ENCODE measurements around the gene LRRC27. TPM values are rescaled to one million over a fixed set of nuclear protein-coding genes. Genes with fewer than 3 reads are reported as not detected.
A peak's percentile ranks its signal among the peaks of the same experiment; 100 is the strongest.

Gene LRRC27
- total RNA-seq, 1 experiment from 2014 or later = 5.1 TPM

- in situ Hi-C loops (cut with HindIII; ENCODE audit: low pct_unique_long_range_greater_than_20kb, low sequenced_read_pairs) = no loop called here
These were observed 29.6 kb downstream of the LRRC27 start for GRCh38 chr10:132361581-132362101.

GRCh38 chr10:132362151-132362611 is 30.2 kb downstream of the LRRC27 start:
- no peak for DNase-seq (ENCODE audit: low read depth, low spot score)
- in situ Hi-C loops (cut with HindIII; ENCODE audit: low pct_unique_long_range_greater_than_20kb, low sequenced_read_pairs) = no loop called here

More at GRCh38 chr10:132361581-132362101, 29.6 kb downstream of the LRRC27 start:
- no peak for DNase-seq (ENCODE audit: low read depth, low spot score)

DNA sequence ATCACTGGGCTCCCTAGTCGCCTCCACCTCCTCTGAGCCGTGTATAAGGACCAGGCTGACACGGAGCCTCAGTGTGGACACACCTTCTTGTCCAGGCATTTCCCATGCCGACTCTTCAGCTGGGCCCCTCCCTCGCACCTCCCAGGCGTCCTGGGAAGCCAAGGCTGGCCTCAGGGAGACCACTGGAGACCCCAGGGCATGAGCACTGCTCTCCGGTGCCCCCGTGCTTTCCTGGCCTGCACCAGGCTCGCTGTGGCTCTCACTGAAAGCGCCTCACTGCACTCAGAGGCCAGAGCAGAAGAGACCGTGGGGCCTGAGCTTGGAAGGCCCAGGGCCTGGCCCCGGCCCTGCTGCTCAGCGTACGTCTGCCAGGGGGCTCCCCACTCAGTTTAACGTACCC is 31.4 kb downstream of the LRRC27 start:
- DNase-seq (ENCODE audit: low read depth, low spot score) = no peak
- in situ Hi-C loops (cut with HindIII; ENCODE audit: low pct_unique_long_range_greater_than_20kb, low sequenced_read_pairs) = no loop called here

DNA sequence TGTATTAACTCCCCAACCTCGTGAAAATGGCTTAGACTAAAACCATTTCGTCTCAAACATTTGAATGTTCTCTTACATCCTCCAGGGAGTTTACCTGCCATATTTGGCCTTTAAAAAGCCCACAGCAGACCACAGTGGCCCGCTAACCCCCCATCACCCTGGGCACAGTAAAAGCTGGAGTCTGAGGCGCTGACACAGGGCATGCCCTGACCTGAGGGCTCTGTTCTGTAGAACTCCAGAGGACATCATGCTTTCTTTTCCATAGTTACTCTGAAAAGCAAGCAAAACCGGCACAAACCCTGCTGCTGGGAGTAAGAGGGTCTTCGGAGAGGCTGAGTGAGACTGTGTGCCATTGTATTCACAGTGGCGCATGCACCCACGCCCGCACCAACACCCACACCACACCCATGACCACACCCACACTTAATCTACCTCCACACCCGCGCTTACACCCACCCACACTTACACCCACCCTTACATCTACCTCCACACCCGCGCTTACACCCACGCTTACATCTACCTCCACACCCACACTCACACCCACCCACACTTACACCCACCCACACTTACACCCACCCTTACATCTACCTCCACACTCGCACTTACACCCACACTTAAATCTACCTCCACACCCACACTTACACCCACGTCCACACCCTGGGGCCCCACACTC is 32.1 kb downstream of the LRRC27 start:
- DNase-seq (ENCODE audit: low read depth, low spot score) = no peak
- in situ Hi-C loops (cut with HindIII; ENCODE audit: low pct_unique_long_range_greater_than_20kb, low sequenced_read_pairs) = no loop called here

DNA sequence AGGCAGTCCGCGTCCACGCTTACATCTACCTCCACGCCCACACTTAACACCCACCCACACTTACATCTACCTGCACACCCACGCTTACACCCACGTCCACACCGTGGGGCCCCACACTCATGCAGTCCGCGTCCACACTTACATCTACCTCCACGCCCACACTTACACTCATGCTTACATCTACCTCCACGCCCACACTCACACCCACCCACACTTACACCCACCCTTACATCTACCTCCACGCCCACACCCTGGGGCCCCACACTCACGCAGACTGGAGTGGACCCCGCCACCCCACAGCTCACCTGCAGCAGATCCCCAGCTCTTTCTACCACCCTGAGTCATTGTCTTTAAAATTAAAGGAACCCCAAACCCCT is 32.6 kb downstream of the LRRC27 start:
- in situ Hi-C loops (cut with HindIII; ENCODE audit: low pct_unique_long_range_greater_than_20kb, low sequenced_read_pairs) = no loop called here

GRCh38 chr10:132365102-132365501 is 33.1 kb downstream of the LRRC27 start:
- DNase-seq (ENCODE audit: low read depth, low spot score) = no peak
- in situ Hi-C loops (cut with HindIII; ENCODE audit: low pct_unique_long_range_greater_than_20kb, low sequenced_read_pairs) = no loop called here

More for the DNA sequence above, 32.6 kb downstream of the LRRC27 start:
- no peak for DNase-seq (ENCODE audit: low read depth, low spot score)

DNA sequence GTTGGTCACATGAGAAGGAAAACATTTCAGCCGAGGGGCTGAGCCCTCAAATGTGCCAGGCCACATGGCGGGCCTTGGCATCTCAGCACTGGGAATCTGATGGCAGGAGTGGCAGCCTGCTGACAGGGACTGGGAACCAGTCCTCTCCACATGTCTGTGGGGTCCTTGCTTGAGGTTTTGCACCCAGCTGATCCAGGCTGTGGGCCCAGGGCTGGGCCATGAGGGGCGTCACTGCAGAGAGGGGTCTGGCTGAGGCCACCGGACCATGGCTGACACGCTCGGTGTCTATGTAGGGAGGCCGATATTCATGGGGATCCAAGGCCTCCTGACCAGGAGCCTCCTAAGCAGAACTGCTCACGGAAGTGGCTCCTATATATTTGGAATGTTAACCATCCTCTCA is 34.0 kb downstream of the LRRC27 start:
- DNase-seq (ENCODE audit: low read depth, low spot score) = no peak
- in situ Hi-C loops (cut with HindIII; ENCODE audit: low pct_unique_long_range_greater_than_20kb, low sequenced_read_pairs) = no loop called here

- in situ Hi-C loops (cut with HindIII; ENCODE audit: low pct_unique_long_range_greater_than_20kb, low sequenced_read_pairs) = no loop called here
- no peak for DNase-seq (ENCODE audit: low read depth, low spot score)
These were observed 34.5 kb downstream of the LRRC27 start for GRCh38 chr10:132366499-132366898.

DNA sequence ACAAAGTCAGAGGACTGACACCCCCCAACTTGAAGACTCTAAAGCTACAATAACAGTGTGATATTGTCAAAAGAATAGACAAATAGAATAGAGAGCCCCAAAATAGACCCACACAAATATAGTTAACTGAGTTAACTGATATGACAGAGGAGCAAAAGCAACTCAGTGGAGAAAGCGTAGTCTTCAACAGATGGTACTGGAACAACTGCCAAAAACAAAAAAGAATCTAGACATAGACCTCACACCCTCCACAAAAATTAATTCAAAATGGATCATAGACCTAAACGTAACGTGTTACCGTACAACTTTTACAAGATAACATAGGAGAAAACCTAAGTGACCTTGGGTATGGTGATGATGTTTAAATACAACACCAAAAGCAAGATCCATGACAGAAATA is 36.4 kb downstream of the LRRC27 start:
- in situ Hi-C loops (cut with HindIII; ENCODE audit: low pct_unique_long_range_greater_than_20kb, low sequenced_read_pairs) = no loop called here
- DNase-seq (ENCODE audit: low read depth, low spot score) = no peak

- no peak for DNase-seq (ENCODE audit: low read depth, low spot score)
- in situ Hi-C loops (cut with HindIII; ENCODE audit: low pct_unique_long_range_greater_than_20kb, low sequenced_read_pairs) = no loop called here
These were observed 37.1 kb downstream of the LRRC27 start for GRCh38 chr10:132368881-132369635.

DNA sequence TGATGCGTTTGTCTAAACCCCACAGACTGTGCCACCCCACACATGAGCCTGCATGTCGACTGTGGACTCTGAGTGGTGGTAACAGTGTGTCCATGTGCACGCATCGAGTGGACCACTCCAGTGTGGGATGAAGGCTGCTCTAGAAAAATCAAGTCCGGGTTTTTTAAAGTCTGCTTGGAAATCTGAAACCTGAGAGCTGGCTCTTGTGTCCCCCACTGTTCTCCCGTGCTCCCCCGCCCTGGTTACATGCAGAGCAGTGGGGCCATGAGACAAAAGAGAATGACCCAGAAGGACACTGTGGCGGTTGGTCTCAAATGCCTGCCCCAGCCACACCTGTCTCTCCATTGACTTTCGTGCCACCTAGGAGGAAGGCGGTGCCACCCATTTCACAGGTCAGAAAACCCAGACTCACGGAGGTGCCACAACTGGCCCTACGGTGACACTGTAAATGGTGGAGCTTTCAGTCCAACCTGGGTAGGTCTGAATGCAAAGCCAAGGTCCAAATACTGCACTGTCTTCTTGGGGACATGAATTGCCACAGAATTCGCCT is 37.7 kb downstream of the LRRC27 start:
- in situ Hi-C loops (cut with HindIII; ENCODE audit: low pct_unique_long_range_greater_than_20kb, low sequenced_read_pairs) = no loop called here
- DNase-seq (ENCODE audit: low read depth, low spot score) = no peak

- in situ Hi-C loops (cut with HindIII; ENCODE audit: low pct_unique_long_range_greater_than_20kb, low sequenced_read_pairs) = no loop called here
- no peak for DNase-seq (ENCODE audit: low read depth, low spot score)
These were observed 38.7 kb downstream of the LRRC27 start for GRCh38 chr10:132370426-132371340.

- in situ Hi-C loops (cut with HindIII; ENCODE audit: low pct_unique_long_range_greater_than_20kb, low sequenced_read_pairs) = no loop called here
- DNase-seq (ENCODE audit: low read depth, low spot score) = peak; percentile 22
These were observed 39.7 kb downstream of the LRRC27 start for GRCh38 chr10:132371641-132372081.

GRCh38 chr10:132372516-132373095 is 40.6 kb downstream of the LRRC27 start:
- no peak for DNase-seq (ENCODE audit: low read depth, low spot score)
- in situ Hi-C loops (cut with HindIII; ENCODE audit: low pct_unique_long_range_greater_than_20kb, low sequenced_read_pairs) = no loop called here

DNA sequence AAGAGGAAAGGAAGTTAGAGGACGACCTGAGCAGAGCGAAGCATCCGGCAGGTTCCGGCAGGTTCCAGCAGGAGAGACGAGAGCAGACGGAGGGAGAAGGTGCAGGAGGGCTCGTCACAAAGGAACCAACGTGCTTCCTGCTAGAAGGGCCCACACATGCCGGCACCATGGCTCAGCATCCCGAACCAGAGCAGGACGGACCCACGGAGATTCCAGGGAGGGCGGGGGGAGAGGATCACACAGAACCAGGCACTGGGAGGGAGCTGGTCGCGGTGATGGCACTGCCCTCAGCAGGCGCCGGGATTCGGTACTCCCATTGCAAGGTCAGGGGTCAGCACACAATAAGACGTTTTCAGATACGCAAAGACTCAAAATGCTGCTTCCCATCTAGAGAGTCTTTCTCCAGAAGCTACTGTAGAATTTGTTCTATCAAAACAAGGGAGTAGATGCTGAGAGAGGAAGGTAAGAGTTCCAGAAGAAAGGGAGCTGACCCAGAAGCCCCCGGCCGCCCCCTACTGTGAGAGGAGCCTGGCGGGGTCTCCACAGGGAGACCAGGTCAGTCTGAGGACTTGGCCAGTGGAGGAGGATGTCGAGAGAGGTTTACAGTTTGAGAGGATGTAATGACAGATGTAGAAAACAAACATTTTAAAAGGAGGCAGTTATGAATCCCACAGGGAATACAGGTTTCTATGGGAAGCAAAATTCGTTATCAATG is 41.4 kb downstream of the LRRC27 start:
- no peak for DNase-seq (ENCODE audit: low read depth, low spot score)
- in situ Hi-C loops (cut with HindIII; ENCODE audit: low pct_unique_long_range_greater_than_20kb, low sequenced_read_pairs) = no loop called here

GRCh38 chr10:132374176-132374575 is 42.2 kb downstream of the LRRC27 start:
- in situ Hi-C loops (cut with HindIII; ENCODE audit: low pct_unique_long_range_greater_than_20kb, low sequenced_read_pairs) = no loop called here
- no peak for DNase-seq (ENCODE audit: low read depth, low spot score)

GRCh38 chr10:132374612-132375011 is 42.6 kb downstream of the LRRC27 start:
- in situ Hi-C loops (cut with HindIII; ENCODE audit: low pct_unique_long_range_greater_than_20kb, low sequenced_read_pairs) = no loop called here
- DNase-seq (ENCODE audit: low read depth, low spot score) = no peak

Data from SK-MEL-5 (cell line).